ENCODE data around the gene ZBTB7C. TPM values are rescaled to one million over a fixed set of nuclear protein-coding genes. Genes with fewer than 3 reads are reported as not detected.

Gene ZBTB7C
- total and polyA plus RNA-seq, 2 of the 8 experiments (the other 6 are each of a cell fraction or from before 2014, with no cell fraction given) = 0.15 to 0.45 TPM

DNA sequence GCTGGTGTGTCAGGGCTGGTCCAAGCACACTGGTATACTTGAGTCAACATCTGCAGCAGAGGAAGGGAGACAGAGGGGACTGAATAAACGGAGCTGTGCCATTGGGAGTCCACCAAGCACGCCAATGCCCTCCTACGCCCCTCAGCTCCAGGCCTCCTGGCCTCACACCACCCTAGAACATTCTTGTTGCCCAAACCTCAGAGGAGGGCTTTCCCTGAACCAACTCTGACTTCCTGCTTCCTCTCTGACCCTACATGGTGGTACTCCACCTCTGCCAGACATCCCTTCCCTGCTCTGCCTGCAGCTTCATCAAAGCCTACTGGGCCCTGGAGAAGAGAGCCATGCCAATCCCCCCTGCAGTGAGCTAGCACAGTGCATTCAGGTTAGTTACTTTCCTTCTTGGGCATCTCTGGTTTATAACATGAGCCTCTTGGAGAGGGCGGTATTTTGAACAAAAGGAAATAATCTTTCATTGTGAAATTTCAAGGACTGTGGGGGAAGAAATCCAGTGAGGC lies 54.4 kb downstream of the ZBTB7C start (continued):
- TF ChIP-seq EP300 (IDR thresholded peaks at IDR 0.05; ENCODE audit: borderline replicate concordance in 1 of 2, low read depth in 2 of 2, low read length in 2 of 2) = no peak
- TF ChIP-seq, protein P1, sequence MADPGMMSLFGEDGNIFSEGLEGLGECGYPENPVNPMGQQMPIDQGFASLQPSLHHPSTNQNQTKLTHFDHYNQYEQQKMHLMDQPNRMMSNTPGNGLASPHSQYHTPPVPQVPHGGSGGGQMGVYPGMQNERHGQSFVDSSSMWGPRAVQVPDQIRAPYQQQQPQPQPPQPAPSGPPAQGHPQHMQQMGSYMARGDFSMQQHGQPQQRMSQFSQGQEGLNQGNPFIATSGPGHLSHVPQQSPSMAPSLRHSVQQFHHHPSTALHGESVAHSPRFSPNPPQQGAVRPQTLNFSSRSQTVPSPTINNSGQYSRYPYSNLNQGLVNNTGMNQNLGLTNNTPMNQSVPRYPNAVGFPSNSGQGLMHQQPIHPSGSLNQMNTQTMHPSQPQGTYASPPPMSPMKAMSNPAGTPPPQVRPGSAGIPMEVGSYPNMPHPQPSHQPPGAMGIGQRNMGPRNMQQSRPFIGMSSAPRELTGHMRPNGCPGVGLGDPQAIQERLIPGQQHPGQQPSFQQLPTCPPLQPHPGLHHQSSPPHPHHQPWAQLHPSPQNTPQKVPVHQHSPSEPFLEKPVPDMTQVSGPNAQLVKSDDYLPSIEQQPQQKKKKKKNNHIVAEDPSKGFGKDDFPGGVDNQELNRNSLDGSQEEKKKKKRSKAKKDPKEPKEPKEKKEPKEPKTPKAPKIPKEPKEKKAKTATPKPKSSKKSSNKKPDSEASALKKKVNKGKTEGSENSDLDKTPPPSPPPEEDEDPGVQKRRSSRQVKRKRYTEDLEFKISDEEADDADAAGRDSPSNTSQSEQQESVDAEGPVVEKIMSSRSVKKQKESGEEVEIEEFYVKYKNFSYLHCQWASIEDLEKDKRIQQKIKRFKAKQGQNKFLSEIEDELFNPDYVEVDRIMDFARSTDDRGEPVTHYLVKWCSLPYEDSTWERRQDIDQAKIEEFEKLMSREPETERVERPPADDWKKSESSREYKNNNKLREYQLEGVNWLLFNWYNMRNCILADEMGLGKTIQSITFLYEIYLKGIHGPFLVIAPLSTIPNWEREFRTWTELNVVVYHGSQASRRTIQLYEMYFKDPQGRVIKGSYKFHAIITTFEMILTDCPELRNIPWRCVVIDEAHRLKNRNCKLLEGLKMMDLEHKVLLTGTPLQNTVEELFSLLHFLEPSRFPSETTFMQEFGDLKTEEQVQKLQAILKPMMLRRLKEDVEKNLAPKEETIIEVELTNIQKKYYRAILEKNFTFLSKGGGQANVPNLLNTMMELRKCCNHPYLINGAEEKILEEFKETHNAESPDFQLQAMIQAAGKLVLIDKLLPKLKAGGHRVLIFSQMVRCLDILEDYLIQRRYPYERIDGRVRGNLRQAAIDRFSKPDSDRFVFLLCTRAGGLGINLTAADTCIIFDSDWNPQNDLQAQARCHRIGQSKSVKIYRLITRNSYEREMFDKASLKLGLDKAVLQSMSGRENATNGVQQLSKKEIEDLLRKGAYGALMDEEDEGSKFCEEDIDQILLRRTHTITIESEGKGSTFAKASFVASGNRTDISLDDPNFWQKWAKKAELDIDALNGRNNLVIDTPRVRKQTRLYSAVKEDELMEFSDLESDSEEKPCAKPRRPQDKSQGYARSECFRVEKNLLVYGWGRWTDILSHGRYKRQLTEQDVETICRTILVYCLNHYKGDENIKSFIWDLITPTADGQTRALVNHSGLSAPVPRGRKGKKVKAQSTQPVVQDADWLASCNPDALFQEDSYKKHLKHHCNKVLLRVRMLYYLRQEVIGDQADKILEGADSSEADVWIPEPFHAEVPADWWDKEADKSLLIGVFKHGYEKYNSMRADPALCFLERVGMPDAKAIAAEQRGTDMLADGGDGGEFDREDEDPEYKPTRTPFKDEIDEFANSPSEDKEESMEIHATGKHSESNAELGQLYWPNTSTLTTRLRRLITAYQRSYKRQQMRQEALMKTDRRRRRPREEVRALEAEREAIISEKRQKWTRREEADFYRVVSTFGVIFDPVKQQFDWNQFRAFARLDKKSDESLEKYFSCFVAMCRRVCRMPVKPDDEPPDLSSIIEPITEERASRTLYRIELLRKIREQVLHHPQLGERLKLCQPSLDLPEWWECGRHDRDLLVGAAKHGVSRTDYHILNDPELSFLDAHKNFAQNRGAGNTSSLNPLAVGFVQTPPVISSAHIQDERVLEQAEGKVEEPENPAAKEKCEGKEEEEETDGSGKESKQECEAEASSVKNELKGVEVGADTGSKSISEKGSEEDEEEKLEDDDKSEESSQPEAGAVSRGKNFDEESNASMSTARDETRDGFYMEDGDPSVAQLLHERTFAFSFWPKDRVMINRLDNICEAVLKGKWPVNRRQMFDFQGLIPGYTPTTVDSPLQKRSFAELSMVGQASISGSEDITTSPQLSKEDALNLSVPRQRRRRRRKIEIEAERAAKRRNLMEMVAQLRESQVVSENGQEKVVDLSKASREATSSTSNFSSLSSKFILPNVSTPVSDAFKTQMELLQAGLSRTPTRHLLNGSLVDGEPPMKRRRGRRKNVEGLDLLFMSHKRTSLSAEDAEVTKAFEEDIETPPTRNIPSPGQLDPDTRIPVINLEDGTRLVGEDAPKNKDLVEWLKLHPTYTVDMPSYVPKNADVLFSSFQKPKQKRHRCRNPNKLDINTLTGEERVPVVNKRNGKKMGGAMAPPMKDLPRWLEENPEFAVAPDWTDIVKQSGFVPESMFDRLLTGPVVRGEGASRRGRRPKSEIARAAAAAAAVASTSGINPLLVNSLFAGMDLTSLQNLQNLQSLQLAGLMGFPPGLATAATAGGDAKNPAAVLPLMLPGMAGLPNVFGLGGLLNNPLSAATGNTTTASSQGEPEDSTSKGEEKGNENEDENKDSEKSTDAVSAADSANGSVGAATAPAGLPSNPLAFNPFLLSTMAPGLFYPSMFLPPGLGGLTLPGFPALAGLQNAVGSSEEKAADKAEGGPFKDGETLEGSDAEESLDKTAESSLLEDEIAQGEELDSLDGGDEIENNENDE (IDR thresholded peaks at IDR 0.05; ENCODE audit: insufficient replicate concordance, low read length) = no peak
- TF ChIP-seq RFX5 (IDR thresholded peaks at IDR 0.05; ENCODE audit: borderline replicate concordance, low read depth, low read length) = no peak
- TF ChIP-seq RNF2 (IDR thresholded peaks at IDR 0.05; ENCODE audit: borderline replicate concordance, low read depth, low read length, missing control alignments, poor library complexity, severe bottlenecking) = no peak
- no peak for TF ChIP-seq SP1 (IDR thresholded peaks at IDR 0.05; ENCODE audit: low read depth, low read length)
- TF ChIP-seq SUZ12 (IDR thresholded peaks at IDR 0.05; ENCODE audit: low read length) = no peak
